ENCODE data around the gene SCARF1.
A peak's percentile ranks its signal among the peaks of the same experiment; 100 is the strongest.
"Not testable (repeated sequence)": the region's sequence is repeated elsewhere in the genome, so short reads cannot be mapped to it uniquely, and the experiment has no call there.

The SCARF1 gene

GRCh38 chr17:1645207-1646171 is at the start of gene SCARF1:
Gene SCARF1 (minus strand): TSS chr17:1645732. CDS start chr17:1645697, 35 bp downstream.
- FAIRE-seq (no peak), DNase-seq (ENCODE audit: low spot score) (no peak)

GRCh38 chr17:1693339-1693738 is 47.8 kb upstream of the SCARF1 start:
- no peak for FAIRE-seq
- DNase-seq (ENCODE audit: low spot score), result no peak

GRCh38 chr17:1690544-1691221 is 45.2 kb upstream of the SCARF1 start:
- DNase-seq (ENCODE audit: low spot score) (no peak), FAIRE-seq (no peak)

GRCh38 chr17:1688405-1688804 is 42.9 kb upstream of the SCARF1 start:
- FAIRE-seq; DNase-seq (ENCODE audit: low spot score): not testable (repeated sequence)

- FAIRE-seq, result no peak
- no peak for DNase-seq (ENCODE audit: low spot score)
These were observed 40.6 kb upstream of the SCARF1 start for GRCh38 chr17:1686086-1686485.

GRCh38 chr17:1684378-1685189 is 39.1 kb upstream of the SCARF1 start, which contains the start of gene PRPF8:
Gene PRPF8 (minus strand): TSS chr17:1684867. CDS start chr17:1684571, 296 bp downstream.
- DNase-seq (ENCODE audit: low spot score) (peak; percentile 90), FAIRE-seq (peak; percentile 83)

- no peak for FAIRE-seq
- DNase-seq (ENCODE audit: low spot score), result no peak
These were observed 37.9 kb upstream of the SCARF1 start for GRCh38 chr17:1683459-1683858.

- no peak for DNase-seq (ENCODE audit: low spot score)
- no peak for FAIRE-seq
These were observed 30.9 kb upstream of the SCARF1 start for GRCh38 chr17:1676401-1676800.

- FAIRE-seq (no peak), DNase-seq (ENCODE audit: low spot score) (no peak)
These were observed 27.7 kb upstream of the SCARF1 start for GRCh38 chr17:1673041-1673785.

- not testable (repeated sequence) for FAIRE-seq; DNase-seq (ENCODE audit: low spot score)
These were observed 18.4 kb upstream of the SCARF1 start for GRCh38 chr17:1663934-1664333.

GRCh38 chr17:1661045-1661444 is 15.5 kb upstream of the SCARF1 start:
- DNase-seq (ENCODE audit: low spot score) (no peak), FAIRE-seq (no peak)

GRCh38 chr17:1658100-1658499 is 12.6 kb upstream of the SCARF1 start:
- DNase-seq (ENCODE audit: low spot score) (no peak), FAIRE-seq (no peak)

GRCh38 chr17:1653735-1654134 is 8.2 kb upstream of the SCARF1 start:
- FAIRE-seq, result no peak
- DNase-seq (ENCODE audit: low spot score), result no peak

- not testable (repeated sequence) for DNase-seq (ENCODE audit: low spot score); FAIRE-seq
These were observed 7.3 kb upstream of the SCARF1 start for GRCh38 chr17:1652794-1653193.

GRCh38 chr17:1651559-1651844 is 6.0 kb upstream of the SCARF1 start:
- no peak for DNase-seq (ENCODE audit: low spot score)
- no peak for FAIRE-seq

- FAIRE-seq, result no peak
- no peak for DNase-seq (ENCODE audit: low spot score)
These were observed 5.4 kb upstream of the SCARF1 start for GRCh38 chr17:1650731-1651558.

GRCh38 chr17:1649844-1650501 is 4.4 kb upstream of the SCARF1 start, which contains the start of gene RILP:
Gene RILP (minus strand): TSS chr17:1649866. CDS start chr17:1649804, 62 bp downstream.
- DNase-seq (ENCODE audit: low spot score) (peak; percentile 21), FAIRE-seq (no peak)

- DNase-seq (ENCODE audit: low spot score) (peak; percentile 78), FAIRE-seq (no peak)
These were observed 3.7 kb upstream of the SCARF1 start for GRCh38 chr17:1648963-1649843.
